ENCODE measurements around the gene RPL7A. TPM values are rescaled to one million over a fixed set of nuclear protein-coding genes. Genes with fewer than 3 reads are reported as not detected.
A peak's percentile ranks its signal among the peaks of the same experiment; 100 is the strongest.

RPL7A gene
- total and polyA plus RNA-seq, 2 of the 13 experiments (the other 11 are each of a cell fraction or from before 2014, with no cell fraction given), result 2,401 to 2,938 TPM

GRCh38 chr9:133386338-133386737, 38.3 kb downstream of the RPL7A start (continued):
- TF ChIP-seq ZNF432 (CRISPR knock-in tag; IDR thresholded peaks at IDR 0.05; ENCODE audit: borderline replicate concordance) (no peak), RBAK (CRISPR knock-in tag; IDR thresholded peaks at IDR 0.05) (no peak), FOXA3 (CRISPR knock-in tag; IDR thresholded peaks at IDR 0.05) (peak; percentile 61), ZNF333 (CRISPR knock-in tag; IDR thresholded peaks at IDR 0.05; ENCODE audit: borderline replicate concordance) (0 out of 2 replicates have a peak, but pooled peaks have one; percentile 20), ELF1 (CRISPR knock-in tag; IDR thresholded peaks at IDR 0.05) (peak; percentile 73), ZBTB20 (CRISPR knock-in tag; IDR thresholded peaks at IDR 0.05; ENCODE audit: borderline replicate concordance, low read depth) (no peak), ZNF138 (CRISPR knock-in tag; IDR thresholded peaks at IDR 0.05; ENCODE audit: low read depth) (no peak), NR2F2 (IDR thresholded peaks at IDR 0.05; ENCODE audit: borderline replicate concordance, low read depth) (no peak), ASH2L (IDR thresholded peaks at IDR 0.05; ENCODE audit: insufficient read length, low read depth, low read length) (no peak), KMT2A (CRISPR knock-in tag; IDR thresholded peaks at IDR 0.05) (no peak), YEATS2 (CRISPR knock-in tag; IDR thresholded peaks at IDR 0.05; ENCODE audit: borderline replicate concordance) (no peak), HOXA5 (CRISPR knock-in tag; IDR thresholded peaks at IDR 0.05) (no peak), ZNF792 (CRISPR knock-in tag; IDR thresholded peaks at IDR 0.05) (no peak), ZNF557 (CRISPR knock-in tag; IDR thresholded peaks at IDR 0.05) (no peak), CBX1 (IDR thresholded peaks at IDR 0.05; ENCODE audit: low read depth) (no peak), SOX13 (IDR thresholded peaks at IDR 0.05) (no peak), SOX13 (CRISPR knock-in tag; conservative IDR thresholded peaks at IDR 0.05 in 1 of 2, IDR thresholded peaks at IDR 0.05 in 1 of 2) (peak in 1 of 2 experiments; percentile 52; a peak in 1 of 4 replicates), FOXP1 (IDR thresholded peaks at IDR 0.05) (no peak), FOXP1 (CRISPR knock-in tag; IDR thresholded peaks at IDR 0.05) (peak; percentile 26; the same call in 1 of the 2 replicates), HNRNPUL1 (IDR thresholded peaks at IDR 0.05; ENCODE audit: low read depth, low read length) (no peak), TCF12 (IDR thresholded peaks at IDR 0.05) (no peak), TCF12 (CRISPR knock-in tag; IDR thresholded peaks at IDR 0.05) (no peak), KDM5A (IDR thresholded peaks at IDR 0.05; ENCODE audit: borderline replicate concordance, low read length) (no peak), SAFB2 (CRISPR knock-in tag; IDR thresholded peaks at IDR 0.05; ENCODE audit: borderline replicate concordance, low read depth) (no peak), ZKSCAN5 (CRISPR knock-in tag; IDR thresholded peaks at IDR 0.05) (no peak), ZNF3 (CRISPR knock-in tag; IDR thresholded peaks at IDR 0.05) (no peak), TCF7 (IDR thresholded peaks at IDR 0.05; ENCODE audit: low read depth) (no peak), PAX8 (CRISPR knock-in tag; IDR thresholded peaks at IDR 0.05; ENCODE audit: borderline replicate concordance) (no peak), ZNF17 (CRISPR knock-in tag; IDR thresholded peaks at IDR 0.05) (no peak), SOX6 (IDR thresholded peaks at IDR 0.05) (no peak), SOX6 (CRISPR knock-in tag; IDR thresholded peaks at IDR 0.05) (peak; percentile 44), ZBTB43 (CRISPR knock-in tag; conservative IDR thresholded peaks at IDR 0.05) (0 out of 2 replicates have a peak, but pooled peaks have one; percentile 46)

All from HepG2 (cell line).